GM19328 (cell line): ENCODE measurements around the gene MPPED2.

Source experiments
- ATAC-seq: cut with Tn5 transposase; IDR thresholded peaks from one replicate; pipeline ENCODE4 v1.9.1; 2021; ENCODE audit warnings: mild to moderate bottlenecking, moderate library complexity; ENCODE audit not compliant: unreplicated experiment

Gene MPPED2

GRCh38 chr11:30368394-30368793, 217.8 kb downstream of the MPPED2 start:
- ATAC-seq = no peak

- no peak for ATAC-seq
These were observed 220.2 kb downstream of the MPPED2 start for GRCh38 chr11:30365793-30366517.

GRCh38 chr11:30364837-30365482, 221.2 kb downstream of the MPPED2 start:
- ATAC-seq = no peak

GRCh38 chr11:30364139-30364836, 221.9 kb downstream of the MPPED2 start:
- ATAC-seq = no peak

GRCh38 chr11:30360741-30361140, 225.4 kb downstream of the MPPED2 start:
- no peak for ATAC-seq
